ENCODE results near the gene THRB. TPM values are rescaled to one million over a fixed set of nuclear protein-coding genes. Genes with fewer than 3 reads are reported as not detected.

THRB gene
- total RNA-seq, 1 donor from 2014 or later, result 22.8 TPM

GRCh38 chr3:24435584-24435983, 59.1 kb downstream of the THRB start:
- Histone ChIP-seq H3K27me3 (no peaks in the 10 kb centered on the region), H3K9me3 (no peaks in the 10 kb centered on the region), H3K4me3 (no peak overlapping the region), H3K36me3 (no peaks in the 10 kb centered on the region), H3K4me1 (no peaks in the 10 kb centered on the region), H3K27ac (no peak overlapping the region)
- intact Hi-C loops (cut with DNase I), result no loop called here
- no peak for DNase-seq (ENCODE audit: extremely low spot score in 2 of 2)
- TF ChIP-seq POLR2A (IDR thresholded peaks at IDR 0.05) (no peak), CTCF (IDR thresholded peaks at IDR 0.05) (no peak), POLR2AphosphoS5 (IDR thresholded peaks at IDR 0.05; ENCODE audit: insufficient read depth in 1 of 2, low read depth in 1 of 2) (no peak)

GRCh38 chr3:24434651-24435050, 60.0 kb downstream of the THRB start:
- TF ChIP-seq POLR2A (IDR thresholded peaks at IDR 0.05), result no peak
- TF ChIP-seq POLR2AphosphoS5 (IDR thresholded peaks at IDR 0.05; ENCODE audit: insufficient read depth in 1 of 2, low read depth in 1 of 2), result no peak
- no peak for TF ChIP-seq CTCF (IDR thresholded peaks at IDR 0.05)

DNA sequence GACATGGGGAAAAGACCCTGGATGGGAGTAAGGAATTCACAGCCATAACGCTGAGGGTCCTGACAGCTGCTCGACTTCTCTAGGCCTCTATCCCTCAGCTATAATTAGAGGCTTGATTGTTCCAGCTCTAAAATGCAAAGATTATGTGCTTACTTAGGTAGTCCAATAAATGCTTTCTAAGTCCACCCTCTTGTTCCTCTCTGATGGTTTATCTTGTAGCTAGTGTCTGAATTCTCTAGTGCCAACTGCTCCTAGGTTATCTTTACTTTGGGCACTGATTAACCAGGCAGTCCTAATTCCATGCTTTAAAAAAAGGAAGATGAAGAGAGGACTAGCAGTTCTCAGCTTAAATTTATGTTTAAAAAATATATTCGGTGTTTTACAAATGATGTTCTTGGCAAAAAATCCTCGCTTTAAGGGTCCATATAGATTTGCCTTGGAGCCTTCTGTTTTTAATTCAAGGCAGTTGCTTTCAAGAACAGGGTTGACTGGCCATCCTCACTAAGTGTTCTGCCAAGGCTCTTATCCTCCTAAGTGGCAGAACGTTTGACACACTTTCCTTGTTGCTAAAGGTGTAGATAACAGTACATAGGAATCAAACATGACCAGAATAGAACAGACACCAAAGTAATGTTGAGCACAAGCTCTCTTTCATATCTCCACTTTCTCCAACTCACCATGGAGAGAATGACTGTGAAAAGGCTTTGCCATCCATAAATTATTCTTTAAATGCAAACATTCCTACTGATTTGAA, 60.6 kb downstream of the THRB start:
- H3K27me3 ChIP-seq, result no peaks in the 10 kb centered on the region
- H3K27ac ChIP-seq, result no peak overlapping the region
- intact Hi-C loops (cut with DNase I), result no loop called here
- H3K4me3 ChIP-seq, result no peak overlapping the region
- DNase-seq (ENCODE audit: extremely low spot score in 2 of 2), result no peak
- no peaks in the 10 kb centered on the region for H3K4me1 ChIP-seq
- H3K36me3 ChIP-seq, result no peaks in the 10 kb centered on the region
- no peaks in the 10 kb centered on the region for H3K9me3 ChIP-seq
- no peak for TF ChIP-seq CTCF (IDR thresholded peaks at IDR 0.05)
- no peak for TF ChIP-seq POLR2A (IDR thresholded peaks at IDR 0.05)
- TF ChIP-seq POLR2AphosphoS5 (IDR thresholded peaks at IDR 0.05; ENCODE audit: insufficient read depth in 1 of 2, low read depth in 1 of 2), result no peak

More at GRCh38 chr3:24434651-24435050, 60.0 kb downstream of the THRB start:
- H3K27ac ChIP-seq, result no peak overlapping the region
- no peak overlapping the region for H3K4me3 ChIP-seq
- no peak for DNase-seq (ENCODE audit: extremely low spot score in 2 of 2)
- no peaks in the 10 kb centered on the region for H3K36me3 ChIP-seq
- intact Hi-C loops (cut with DNase I), result no loop called here
- no peaks in the 10 kb centered on the region for H3K9me3 ChIP-seq
- no peaks in the 10 kb centered on the region for H3K27me3 ChIP-seq
- H3K4me1 ChIP-seq, result no peaks in the 10 kb centered on the region

- no peak overlapping the region for H3K27ac ChIP-seq
- no peaks in the 10 kb centered on the region for H3K27me3 ChIP-seq
- no peak for DNase-seq (ENCODE audit: extremely low spot score in 2 of 2)
- H3K9me3 ChIP-seq, result no peaks in the 10 kb centered on the region
- no peak overlapping the region for H3K4me3 ChIP-seq
- no peaks in the 10 kb centered on the region for H3K4me1 ChIP-seq
- TF ChIP-seq POLR2A (IDR thresholded peaks at IDR 0.05) (no peak), CTCF (IDR thresholded peaks at IDR 0.05) (no peak), POLR2AphosphoS5 (IDR thresholded peaks at IDR 0.05; ENCODE audit: insufficient read depth in 1 of 2, low read depth in 1 of 2) (no peak)
- no peaks in the 10 kb centered on the region for H3K36me3 ChIP-seq
- intact Hi-C loops (cut with DNase I), result no loop called here
Observed at GRCh38 chr3:24432989-24433388, 61.7 kb downstream of the THRB start.

DNA sequence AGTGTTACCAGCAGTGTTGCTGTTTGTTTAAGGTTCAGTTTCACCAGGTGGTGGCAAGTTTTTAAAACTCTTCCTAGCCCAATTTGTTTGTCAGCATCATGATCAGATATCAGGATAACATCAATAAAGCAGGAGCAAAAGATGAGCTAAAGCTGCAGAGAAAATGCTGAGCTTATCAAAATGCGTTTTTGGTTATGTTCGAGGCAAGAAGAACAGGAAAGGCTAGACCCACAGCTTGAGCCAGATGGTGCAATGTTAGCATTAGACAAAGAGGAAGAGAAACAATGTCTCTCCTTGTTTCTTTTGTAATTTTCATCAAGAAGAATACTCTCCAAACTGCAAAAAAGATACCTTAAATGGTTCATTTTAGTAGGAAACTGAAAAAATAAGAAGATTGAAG, 66.2 kb downstream of the THRB start:
- Histone ChIP-seq H3K27ac (no peak overlapping the region), H3K4me1 (no peaks in the 10 kb centered on the region), H3K36me3 (no peaks in the 10 kb centered on the region), H3K4me3 (no peak overlapping the region), H3K27me3 (no peaks in the 10 kb centered on the region), H3K9me3 (no peaks in the 10 kb centered on the region)
- intact Hi-C loops (cut with DNase I), result no loop called here
- no peak for DNase-seq (ENCODE audit: extremely low spot score in 2 of 2)
- TF ChIP-seq CTCF (IDR thresholded peaks at IDR 0.05) (no peak), POLR2A (IDR thresholded peaks at IDR 0.05) (no peak), POLR2AphosphoS5 (IDR thresholded peaks at IDR 0.05; ENCODE audit: insufficient read depth in 1 of 2, low read depth in 1 of 2) (no peak)

Measured in vagina (tissue), 2 donors.